IMR-90 (cell line): ENCODE measurements around the gene ZFP90. TPM values are rescaled to one million over a fixed set of nuclear protein-coding genes. Genes with fewer than 3 reads are reported as not detected.

Experiments
- ATAC-seq: fragments of 200-7000 bp; cut with Tn5 transposase; 2 replicates; pipeline ENCODE4 v1.9.1; 2020; ENCODE audit warnings: low read depth, mild to moderate bottlenecking, moderate library complexity
- BruUV-seq: library from RNA; stranded (reverse); fragments of 400-500 nt; replicated peaks from 2 replicates; lab custom pipeline; 2021; lab: Mats Ljungman, UMichigan
- CTCF ChIA-PET: fragments of 300-600 bp; formaldehyde crosslinking; extraction: SDS; loops from one replicate; lab custom pipeline; 2021; ENCODE audit warnings: antibody characterized with exemption; lab: Yijun Ruan, JAX
- POLR2A ChIA-PET: fragments of 300-600 bp; sonication (Branson Sonifier 250); formaldehyde crosslinking; loops from one replicate; lab custom pipeline; 2022; ENCODE audit warnings: antibody characterized with exemption; ENCODE audit not compliant: unreplicated experiment; lab: Charles Lee
- DNase-seq: peaks from one replicate; pipeline ENCODE4 v3.0.0; 2013
- H2AFZ ChIP-seq: replicated peaks from 2 replicates; pipeline ENCODE3; 2013; ENCODE audit warnings: low read length, mild to moderate bottlenecking; ENCODE audit not compliant: poor library complexity
- H2AK5ac ChIP-seq: 2 replicates; pipeline ENCODE4 v1.6.1; 2013; ENCODE audit warnings: low read depth, low read length, inconsistent platforms
- H2AK9ac ChIP-seq: replicated peaks from 2 replicates; pipeline ENCODE3; 2013; ENCODE audit warnings: mild to moderate bottlenecking, low read depth, low read length, moderate library complexity; ENCODE audit not compliant: poor library complexity
- H2BK120ac ChIP-seq: 2 replicates; pipeline ENCODE4 v1.6.1; 2013; ENCODE audit warnings: low read depth, low read length, inconsistent platforms
- H2BK15ac ChIP-seq: 3 replicates; pipeline ENCODE4 v1.6.1; 2013; ENCODE audit warnings: low read depth, low read length, inconsistent platforms
- H2BK20ac ChIP-seq: 2 replicates; pipeline ENCODE4 v1.6.1; 2013; ENCODE audit warnings: low read depth, mild to moderate bottlenecking, inconsistent platforms, low read length, moderate library complexity
- H2BK5ac ChIP-seq: 2 replicates; pipeline ENCODE4 v1.6.1; 2013; ENCODE audit warnings: mild to moderate bottlenecking, low read depth, low read length, inconsistent platforms; ENCODE audit not compliant: poor library complexity, severe bottlenecking
- H3K14ac ChIP-seq: replicated peaks from 2 replicates; pipeline ENCODE4 v1.6.1; 2013; ENCODE audit warnings: low read depth, low read length, inconsistent platforms
- H3K18ac ChIP-seq: 2 replicates; pipeline ENCODE4 v1.6.1; 2013; ENCODE audit warnings: low read depth, low read length, control low read depth
- H3K23ac ChIP-seq: 2 replicates; pipeline ENCODE4 v1.6.1; 2013; ENCODE audit warnings: low read depth, low read length, inconsistent platforms
- H3K27ac ChIP-seq: 2 replicates; pipeline ENCODE4 v1.5.1; 2013; ENCODE audit warnings: mild to moderate bottlenecking, control low read depth, low read length; ENCODE audit not compliant: insufficient read depth
- H3K27me3 ChIP-seq: 2 replicates; pipeline ENCODE4 v1.6.1; 2013; ENCODE audit warnings: low read length; ENCODE audit not compliant: control insufficient read depth, insufficient read depth
- H3K36me3 ChIP-seq: 2 replicates; pipeline ENCODE4 v1.6.1; 2013; ENCODE audit warnings: low read length, mixed read lengths; ENCODE audit not compliant: control insufficient read depth, insufficient read depth
- H3K4ac ChIP-seq: 2 replicates; pipeline ENCODE4 v1.6.1; 2013; ENCODE audit warnings: low read depth, low read length, inconsistent platforms
- H3K4me1 ChIP-seq: 2 replicates; pipeline ENCODE4 v1.6.1; 2013; ENCODE audit warnings: low read length, mixed read lengths; ENCODE audit not compliant: control insufficient read depth, insufficient read depth
- H3K4me2 ChIP-seq: 2 replicates; pipeline ENCODE4 v1.6.1; 2013; ENCODE audit warnings: low read depth, mild to moderate bottlenecking, control low read depth, low read length, moderate library complexity
- H3K4me3 ChIP-seq: 2 replicates; pipeline ENCODE4 v1.5.1; 2013; ENCODE audit warnings: low read depth, mild to moderate bottlenecking, control low read depth, low read length, moderate library complexity; ENCODE audit not compliant: insufficient read depth
- H3K56ac ChIP-seq: 2 replicates; pipeline ENCODE4 v1.6.1; 2013; ENCODE audit warnings: low read length, inconsistent platforms; ENCODE audit not compliant: insufficient read depth; ENCODE audit errors: extremely low read depth
- H3K79me1 ChIP-seq, 2 experiments: 2 replicates each; pipeline ENCODE4 v1.6.1; 2013; ENCODE audit warnings: low read length in 2 of 2, inconsistent platforms in 1 of 2, low read depth in 1 of 2
- H3K9ac ChIP-seq: 2 replicates; pipeline ENCODE4 v1.6.1; 2013; ENCODE audit warnings: low read depth, low read length, control low read depth
- H3K9me1 ChIP-seq: 2 replicates; pipeline ENCODE4 v1.6.1; 2013; ENCODE audit warnings: low read length, inconsistent platforms; ENCODE audit not compliant: insufficient read depth
- H3K9me3 ChIP-seq: 2 replicates; pipeline ENCODE4 v1.6.1; 2013; ENCODE audit warnings: low read length; ENCODE audit not compliant: control insufficient read depth, insufficient read depth
- H4K20me1 ChIP-seq: 2 replicates; pipeline ENCODE4 v1.6.1; 2013; ENCODE audit warnings: low read length, inconsistent platforms; ENCODE audit not compliant: insufficient read depth
- H4K5ac ChIP-seq: 2 replicates; pipeline ENCODE4 v1.6.1; 2013; ENCODE audit warnings: mild to moderate bottlenecking, low read depth, low read length, control low read depth
- H4K8ac ChIP-seq, 2 experiments: 2 replicates each; pipeline ENCODE4 v1.6.1; 2013; ENCODE audit warnings: low read depth in 2 of 2, low read length in 2 of 2, control low read depth in 1 of 2, inconsistent platforms in 1 of 2
- H4K91ac ChIP-seq: 2 replicates; pipeline ENCODE4 v1.6.1; 2013; ENCODE audit warnings: low read depth, low read length, inconsistent platforms; ENCODE audit not compliant: insufficient read depth
- BHLHE40 ChIP-seq: fragments of 150-350 bp; IDR thresholded peaks from 2 replicates; pipeline ENCODE4 v1.6.1; 2016; ENCODE audit warnings: mild to moderate bottlenecking, low read depth, low read length
- CEBPB ChIP-seq: IDR thresholded peaks from 2 replicates; pipeline ENCODE4 v1.6.1; 2012; ENCODE audit warnings: low read depth, low read length, improper control_type of control experiment
- CHD1 ChIP-seq: IDR thresholded peaks from 2 replicates; pipeline ENCODE4 v1.6.1; 2012; ENCODE audit warnings: low read depth, low read length, improper control_type of control experiment
- CTCF ChIP-seq: conservative IDR thresholded peaks from 2 replicates; pipeline ENCODE4 v1.5.1; 2012; ENCODE audit warnings: mild to moderate bottlenecking, low read depth, low read length, improper control_type of control experiment
- FOS ChIP-seq: fragments of 150-350 bp; IDR thresholded peaks from 2 replicates; pipeline ENCODE4 v1.6.1; 2016; ENCODE audit warnings: low read depth, low read length
- MAFK ChIP-seq: IDR thresholded peaks from 2 replicates; pipeline ENCODE4 v1.6.1; 2012; ENCODE audit warnings: low read depth, low read length, improper control_type of control experiment
- MAZ ChIP-seq: IDR thresholded peaks from 2 replicates; pipeline ENCODE4 v1.6.1; 2012; ENCODE audit warnings: low read depth, mild to moderate bottlenecking, low read length, improper control_type of control experiment, moderate library complexity, borderline replicate concordance
- NFE2L2 ChIP-seq: fragments of 150-350 bp; IDR thresholded peaks from 2 replicates; pipeline ENCODE4 v1.6.1; 2016; ENCODE audit warnings: low read depth, mild to moderate bottlenecking, low read length
- POLR2A ChIP-seq: IDR thresholded peaks from 2 replicates; pipeline ENCODE4 v1.6.1; 2012; ENCODE audit warnings: mild to moderate bottlenecking, low read depth, low read length
- RAD21 ChIP-seq: IDR thresholded peaks from 2 replicates; pipeline ENCODE4 v1.6.1; 2012; ENCODE audit warnings: low read length, improper control_type of control experiment
- RCOR1 ChIP-seq: IDR thresholded peaks from 2 replicates; pipeline ENCODE4 v1.6.1; 2012; ENCODE audit warnings: mild to moderate bottlenecking, low read length, improper control_type of control experiment; ENCODE audit not compliant: insufficient replicate concordance
- SMC3 ChIP-seq: fragments of 150-350 bp; IDR thresholded peaks from 2 replicates; pipeline ENCODE4 v1.6.1; 2016; ENCODE audit warnings: low read depth, mild to moderate bottlenecking, antibody characterized with exemption, low read length, moderate library complexity
- WGBS, 2 experiments: methylation state at CpG; one replicate each; pipeline versions ENCODE4 v1.1.5 to v1.1.7; 2013; ENCODE audit warnings: missing lambda C conversion rate in 2 of 2; ENCODE audit not compliant: insufficient read length in 1 of 2; ENCODE audit errors: extremely low coverage in 2 of 2; 5-methylcytosine and 5-hydroxymethylcytosine counted together
- dilution Hi-C: fragments of 300-500 bp; cut with HindIII; formaldehyde crosslinking; loops from one replicate; pipeline ENCODE4 v1.14.3; 2018; ENCODE audit warnings: low sequenced_read_pairs; ENCODE audit not compliant: unreplicated experiment
- in situ Hi-C: fragments of 300-500 bp; cut with MboI; formaldehyde crosslinking; loops from 3 replicates; pipeline ENCODE4 v1.14.3; 2019; ENCODE audit warnings: low sequenced_read_pairs, inconsistent platforms, mixed read lengths
- intact Hi-C: fragments of 100-400 bp; cut with micrococcal nuclease; formaldehyde crosslinking; loops from 2 replicates; pipeline ENCODE4 v1.10.0; 2022
- polyA plus RNA-seq, 3 experiments: library from polyadenylated mRNA; depleted of rRNA; stranded (reverse); fragments of >200 nt; gene quantifications; 2 replicates each; pipeline ENCODE4 v1.2.3, GENCODE V29; 2012; ENCODE audit warnings: low replicate concordance in 1 of 3
- total RNA-seq: library from RNA; depleted of rRNA; stranded (reverse); fragments of >200 nt; gene quantifications from 2 replicates; pipeline ENCODE4 v1.2.3, GENCODE V29; 2012
- TF ChIP-seq, protein P1 (sequence below): fragments of 150-350 bp; IDR thresholded peaks from 2 replicates; pipeline ENCODE4 v1.6.1; 2017; ENCODE audit warnings: mild to moderate bottlenecking, antibody characterized with exemption, low read length, low read depth
- TF ChIP-seq, protein P2 (sequence below): fragments of 150-350 bp; IDR thresholded peaks from 2 replicates; pipeline ENCODE4 v1.6.1; 2016; ENCODE audit warnings: low read depth, mild to moderate bottlenecking, low read length, moderate library complexity, borderline replicate concordance

Gene ZFP90
- total and polyA plus RNA-seq, 2 of the 4 experiments (the other 2 are of a cell fraction): 7.3 to 22.6 TPM

DNA sequence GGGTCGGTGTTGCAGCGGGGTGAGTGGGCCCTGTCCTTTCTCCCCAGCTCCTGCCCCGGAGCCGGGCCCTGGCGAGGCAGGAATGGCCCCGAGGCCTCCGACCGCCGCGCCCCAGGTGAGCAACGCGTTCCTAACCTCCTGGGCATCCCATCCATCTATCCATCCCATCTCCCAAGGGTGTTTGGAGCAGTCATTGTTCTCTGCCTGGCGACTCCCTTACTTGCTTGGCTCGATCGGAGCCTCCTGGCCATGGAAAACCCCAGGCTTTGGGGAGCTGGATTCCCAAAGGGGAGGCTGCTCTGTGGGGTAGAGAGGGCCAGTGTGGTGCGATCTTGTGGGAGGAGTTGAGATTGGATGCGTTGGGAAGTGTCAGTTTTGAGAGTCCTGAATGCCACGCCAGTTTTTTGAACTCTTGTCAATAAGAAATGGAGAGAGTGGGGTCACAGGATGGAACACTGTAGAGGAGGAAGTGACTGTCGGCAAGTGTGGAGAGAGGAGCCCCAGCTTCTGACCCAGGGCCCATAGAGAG is 684 bp downstream of the ZFP90 start:
- no peak overlapping the region for H2BK15ac ChIP-seq
- H3K14ac ChIP-seq: peak overlapping the region; percentile 84
- H2AK5ac ChIP-seq: peak overlapping the region; percentile 27; the same call in 1 of the 2 replicates
- H3K79me1 ChIP-seq: peaks cover 29 to 30% of the 10 kb centered on the region in 2 experiments
- H3K4me2 ChIP-seq: peak overlapping the region; percentile 88
- no peak overlapping the region for H2BK20ac ChIP-seq
- peaks cover 4% of the 10 kb centered on the region; the same call in 1 of the 2 replicates for H3K9me1 ChIP-seq
- H4K8ac ChIP-seq: peak overlapping the region; percentile 63 to 80
- H3K4ac ChIP-seq: peak overlapping the region; percentile 58
- ATAC-seq (peak; percentile 12), DNase-seq (no peak)
- ChIA-PET POLR2A (no interaction called here), CTCF (no interaction called here)
- H2AFZ ChIP-seq: peak overlapping the region; percentile 100
- H3K36me3 ChIP-seq: peaks cover 18% of the 10 kb centered on the region
- peak overlapping the region; percentile 98; the same call in 1 of the 2 replicates for H3K23ac ChIP-seq
- WGBS, 2 experiments: 5% methylated on average over 4 of the region's 19 CpGs; no CpG with 5 or more reads in 1 of the 2 experiments
- intact Hi-C loops: loop anchor here (10.0 kb wide), 1 partner anchor 165 kb away; no protein-coding TSS in a partner anchor
- no peak overlapping the region for H2BK120ac ChIP-seq
- no peak overlapping the region for H3K56ac ChIP-seq
- peak overlapping the region; percentile 84 for H3K9ac ChIP-seq
- H3K27ac ChIP-seq: peak overlapping the region; percentile 70
- in situ Hi-C loops: loop anchor here (10.0 kb wide), 1 partner anchor 55 kb away; no protein-coding TSS in a partner anchor
- peak overlapping the region; percentile 50 for H4K91ac ChIP-seq
- TF ChIP-seq POLR2A (no peak), RCOR1 (no peak), MAZ (no peak), SMC3 (no peak), CEBPB (no peak), RAD21 (no peak), BHLHE40 (no peak), CTCF (no peak), FOS (no peak), NFE2L2 (no peak), CHD1 (no peak), MAFK (no peak)
- TF ChIP-seq, protein P1, sequence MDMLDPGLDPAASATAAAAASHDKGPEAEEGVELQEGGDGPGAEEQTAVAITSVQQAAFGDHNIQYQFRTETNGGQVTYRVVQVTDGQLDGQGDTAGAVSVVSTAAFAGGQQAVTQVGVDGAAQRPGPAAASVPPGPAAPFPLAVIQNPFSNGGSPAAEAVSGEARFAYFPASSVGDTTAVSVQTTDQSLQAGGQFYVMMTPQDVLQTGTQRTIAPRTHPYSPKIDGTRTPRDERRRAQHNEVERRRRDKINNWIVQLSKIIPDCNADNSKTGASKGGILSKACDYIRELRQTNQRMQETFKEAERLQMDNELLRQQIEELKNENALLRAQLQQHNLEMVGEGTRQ: no peak
- TF ChIP-seq, protein P2, sequence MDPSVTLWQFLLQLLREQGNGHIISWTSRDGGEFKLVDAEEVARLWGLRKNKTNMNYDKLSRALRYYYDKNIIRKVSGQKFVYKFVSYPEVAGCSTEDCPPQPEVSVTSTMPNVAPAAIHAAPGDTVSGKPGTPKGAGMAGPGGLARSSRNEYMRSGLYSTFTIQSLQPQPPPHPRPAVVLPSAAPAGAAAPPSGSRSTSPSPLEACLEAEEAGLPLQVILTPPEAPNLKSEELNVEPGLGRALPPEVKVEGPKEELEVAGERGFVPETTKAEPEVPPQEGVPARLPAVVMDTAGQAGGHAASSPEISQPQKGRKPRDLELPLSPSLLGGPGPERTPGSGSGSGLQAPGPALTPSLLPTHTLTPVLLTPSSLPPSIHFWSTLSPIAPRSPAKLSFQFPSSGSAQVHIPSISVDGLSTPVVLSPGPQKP: no peak
- no peaks in the 10 kb centered on the region for H4K20me1 ChIP-seq
- dilution Hi-C loops: no loop called here
- no TSS peak for BruUV-seq
- peaks cover 10% of the 10 kb centered on the region for H3K9me3 ChIP-seq
- H3K27me3 ChIP-seq: no peaks in the 10 kb centered on the region
- H4K5ac ChIP-seq: peak overlapping the region; percentile 91
- H3K4me1 ChIP-seq: peaks cover 3% of the 10 kb centered on the region; the same call in 1 of the 2 replicates
- peak overlapping the region; percentile 95 for H2AK9ac ChIP-seq
- peak overlapping the region; percentile 24; the same call in 1 of the 2 replicates for H3K18ac ChIP-seq
- H2BK5ac ChIP-seq: no peak overlapping the region
- H3K4me3 ChIP-seq: peak overlapping the region; percentile 55
